CD14-positive monocyte (primary cell): ENCODE results near the gene PCDHGA12. TPM values are rescaled to one million over a fixed set of nuclear protein-coding genes. Genes with fewer than 3 reads are reported as not detected.

Experiments used
- DNase-seq, 3 donors: peaks; one replicate each; pipeline ENCODE4 v3.0.0-alpha.2; 2011 to 2022
- H2AFZ ChIP-seq: 2 replicates; pipeline ENCODE4 v1.6.0; 2012; ENCODE audit warnings: mild to moderate bottlenecking, low read depth, low read length, inconsistent platforms; ENCODE audit not compliant: insufficient read depth, poor library complexity, severe bottlenecking
- H3K27ac ChIP-seq, 2 donors: 1 replicate in 1 of 2; 2 replicates in 1 of 2; pipeline ENCODE4 v1.5.1; 2012 to 2013; ENCODE audit warnings: low read length in 2 of 2, control low read depth in 1 of 2, inconsistent platforms in 1 of 2, low read depth in 1 of 2, mild to moderate bottlenecking in 1 of 2
- H3K27me3 ChIP-seq, 2 donors: one replicate each; pipeline versions ENCODE4 v1.6.0 to v1.6.1; 2011 to 2013; ENCODE audit warnings: low read length in 2 of 2; ENCODE audit not compliant: control insufficient read depth in 2 of 2, insufficient read depth in 2 of 2
- H3K36me3 ChIP-seq, 2 donors: replicated peaks in 1 of 2; 1 replicate in 1 of 2; 2 replicates in 1 of 2; pipeline versions ENCODE4 v1.5.1 to v1.6.1; 2012 to 2013; ENCODE audit warnings: low read length in 2 of 2, control low read depth in 1 of 2, inconsistent platforms in 1 of 2, mild to moderate bottlenecking in 1 of 2; ENCODE audit not compliant: insufficient read depth in 2 of 2, control insufficient read depth in 1 of 2
- H3K4me1 ChIP-seq, 2 donors: 1 replicate in 1 of 2; 2 replicates in 1 of 2; pipeline versions ENCODE4 v1.5.1 to v1.6.1; 2012 to 2013; ENCODE audit warnings: low read length in 2 of 2, control low read depth in 1 of 2, inconsistent platforms in 1 of 2, mild to moderate bottlenecking in 1 of 2, moderate library complexity in 1 of 2; ENCODE audit not compliant: insufficient read depth in 2 of 2, control insufficient read depth in 1 of 2
- H3K4me2 ChIP-seq: replicated peaks from 2 replicates; pipeline ENCODE3; 2012; ENCODE audit warnings: low read length, moderate library complexity, mild to moderate bottlenecking; ENCODE audit not compliant: poor library complexity, severe bottlenecking; ENCODE audit errors: extremely low read depth
- H3K4me3 ChIP-seq, 3 experiments: fragments of 200-600 bp in 1 of 3; sonication (generic) in 1 of 3; replicated peaks in 1 of 3; 1 replicate in 2 of 3; 2 replicates in 1 of 3; pipeline ENCODE4 v1.5.1; 2011 to 2013; ENCODE audit warnings: low read length in 3 of 3, mild to moderate bottlenecking in 3 of 3, control low read depth in 2 of 3, low read depth in 2 of 3, inconsistent platforms in 1 of 3, moderate library complexity in 1 of 3
- H3K79me2 ChIP-seq: 2 replicates; pipeline ENCODE4 v1.6.0; 2012; ENCODE audit warnings: mild to moderate bottlenecking, control low read depth, inconsistent platforms, low read length, moderate library complexity; ENCODE audit not compliant: insufficient read depth
- H3K9ac ChIP-seq: 2 replicates; pipeline ENCODE4 v1.6.0; 2017; ENCODE audit warnings: low read length, mild to moderate bottlenecking; ENCODE audit not compliant: insufficient read depth, poor library complexity, severe bottlenecking
- H3K9me3 ChIP-seq, 2 donors: replicated peaks in 1 of 2; 1 replicate in 1 of 2; 2 replicates in 1 of 2; pipeline versions ENCODE4 v1.5.1 to v1.6.1; 2012 to 2013; ENCODE audit warnings: low read length in 2 of 2, control low read depth in 1 of 2; ENCODE audit not compliant: control insufficient read depth in 1 of 2, insufficient read depth in 1 of 2
- H4K20me1 ChIP-seq: 2 replicates; pipeline ENCODE4 v1.6.0; 2012; ENCODE audit warnings: mild to moderate bottlenecking, low read length, control low read depth, moderate library complexity; ENCODE audit not compliant: insufficient read depth
- H3K27ac Mint-ChIP-seq, 7 donors: one replicate each; pipeline ENCODE4 v1.8.0; 2020; ENCODE audit warnings: mild to moderate bottlenecking in 7 of 7, mixed read lengths in 7 of 7, moderate library complexity in 6 of 7, inconsistent platforms in 2 of 7
- H3K27me3 Mint-ChIP-seq, 3 donors: one replicate each; pipeline ENCODE4 v1.8.0; 2021 to 2022; ENCODE audit warnings: low read depth in 3 of 3, mild to moderate bottlenecking in 3 of 3, mixed read lengths in 3 of 3, moderate library complexity in 3 of 3, inconsistent platforms in 1 of 3
- H3K36me3 Mint-ChIP-seq, 2 donors: one replicate each; pipeline ENCODE4 v1.8.0; 2020; ENCODE audit warnings: mixed read lengths in 2 of 2, inconsistent platforms in 1 of 2, mild to moderate bottlenecking in 1 of 2
- H3K4me1 Mint-ChIP-seq: one replicate; pipeline ENCODE4 v1.8.0; 2020; ENCODE audit warnings: mild to moderate bottlenecking, mixed read lengths
- H3K4me3 Mint-ChIP-seq, 2 donors: one replicate each; pipeline ENCODE4 v1.8.0; 2020; ENCODE audit warnings: mild to moderate bottlenecking in 2 of 2, mixed read lengths in 2 of 2, moderate library complexity in 1 of 2
- H3K9me3 Mint-ChIP-seq, 7 donors: one replicate each; pipeline ENCODE4 v1.8.0; 2020 to 2022; ENCODE audit warnings: mixed read lengths in 7 of 7, mild to moderate bottlenecking in 6 of 7, moderate library complexity in 6 of 7, inconsistent platforms in 2 of 7
- WGBS: methylation state at CpG from one replicate; pipeline ENCODE4 v1.1.5; 2013; ENCODE audit warnings: missing lambda C conversion rate; ENCODE audit not compliant: insufficient coverage; 5-methylcytosine and 5-hydroxymethylcytosine counted together
- intact Hi-C, 2 donors: fragments of 100-400 bp; cut with micrococcal nuclease; formaldehyde crosslinking; loops; one replicate each; pipeline versions ENCODE4 v1.15.0 to v1.15.1; 2023
- polyA plus RNA-seq, 3 donors: library from polyadenylated mRNA; depleted of rRNA in 1 of 3; unstranded in 2 of 3; stranded (reverse) in 1 of 3; fragments of 300-500 nt in 2 of 3; fragments of >200 nt in 1 of 3; fragmentation: Illumina TruSeq in 2 of 3; gene quantifications; 1 replicate in 2 of 3; 2 replicates in 1 of 3; pipeline ENCODE4 v1.2.3, GENCODE V29; 2012 to 2021
- TF ChIP-seq, protein P1 (sequence below): fragments of 200-600 bp; IDR thresholded peaks from one replicate; pipeline ENCODE4 v1.8.0; 2022; ENCODE audit warnings: antibody characterized with exemption, mild to moderate bottlenecking

Gene PCDHGA12
- polyA plus RNA-seq, 3 donors, result 0.01 TPM; not detected in 2

DNA sequence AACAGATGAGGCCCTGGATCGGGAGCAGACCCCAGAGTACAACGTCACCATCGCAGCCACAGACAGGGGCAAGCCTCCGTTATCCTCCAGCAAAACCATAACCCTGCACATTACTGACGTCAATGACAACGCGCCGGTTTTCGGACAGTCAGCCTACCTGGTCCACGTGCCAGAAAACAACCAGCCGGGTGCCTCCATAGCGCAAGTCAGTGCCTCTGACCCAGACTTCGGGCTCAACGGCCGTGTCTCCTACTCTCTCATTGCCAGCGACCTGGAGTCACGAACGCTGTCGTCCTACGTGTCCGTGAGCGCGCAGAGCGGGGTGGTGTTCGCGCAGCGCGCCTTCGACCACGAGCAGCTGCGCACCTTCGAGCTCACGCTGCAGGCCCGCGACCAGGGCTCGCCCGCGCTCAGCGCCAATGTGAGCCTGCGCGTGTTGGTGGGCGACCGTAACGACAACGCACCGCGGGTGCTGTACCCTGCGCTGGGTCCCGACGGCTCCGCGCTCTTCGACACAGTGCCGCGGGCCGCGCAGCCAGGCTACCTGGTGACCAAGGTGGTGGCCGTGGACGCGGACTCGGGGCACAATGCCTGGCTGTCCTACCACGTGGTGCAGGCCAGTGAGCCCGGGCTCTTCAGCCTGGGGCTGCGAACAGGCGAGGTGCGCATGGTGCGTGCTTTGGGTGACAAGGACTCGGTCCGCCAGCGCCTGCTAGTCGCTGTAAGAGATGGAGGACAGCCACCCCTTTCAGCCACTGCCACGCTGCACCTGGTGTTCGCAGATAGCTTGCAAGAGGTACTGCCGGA, 11.0 kb upstream of the PCDHGA12 start:
- TF ChIP-seq, protein P1, sequence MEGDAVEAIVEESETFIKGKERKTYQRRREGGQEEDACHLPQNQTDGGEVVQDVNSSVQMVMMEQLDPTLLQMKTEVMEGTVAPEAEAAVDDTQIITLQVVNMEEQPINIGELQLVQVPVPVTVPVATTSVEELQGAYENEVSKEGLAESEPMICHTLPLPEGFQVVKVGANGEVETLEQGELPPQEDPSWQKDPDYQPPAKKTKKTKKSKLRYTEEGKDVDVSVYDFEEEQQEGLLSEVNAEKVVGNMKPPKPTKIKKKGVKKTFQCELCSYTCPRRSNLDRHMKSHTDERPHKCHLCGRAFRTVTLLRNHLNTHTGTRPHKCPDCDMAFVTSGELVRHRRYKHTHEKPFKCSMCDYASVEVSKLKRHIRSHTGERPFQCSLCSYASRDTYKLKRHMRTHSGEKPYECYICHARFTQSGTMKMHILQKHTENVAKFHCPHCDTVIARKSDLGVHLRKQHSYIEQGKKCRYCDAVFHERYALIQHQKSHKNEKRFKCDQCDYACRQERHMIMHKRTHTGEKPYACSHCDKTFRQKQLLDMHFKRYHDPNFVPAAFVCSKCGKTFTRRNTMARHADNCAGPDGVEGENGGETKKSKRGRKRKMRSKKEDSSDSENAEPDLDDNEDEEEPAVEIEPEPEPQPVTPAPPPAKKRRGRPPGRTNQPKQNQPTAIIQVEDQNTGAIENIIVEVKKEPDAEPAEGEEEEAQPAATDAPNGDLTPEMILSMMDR, result no peak
- intact Hi-C loops, result loop anchor here in 1 of 2 donors (5.0 kb wide), 1 partner anchor 103 kb away; no protein-coding TSS in a partner anchor
- peak overlapping the region in 1 of 2 donors; percentile 93 for H3K4me3 Mint-ChIP-seq
- H3K9me3 ChIP-seq, result peaks cover 41 to 59% of the 10 kb centered on the region in 2 donors
- H3K36me3 Mint-ChIP-seq, result peaks cover 12 to 37% of the 10 kb centered on the region in 2 donors
- peaks cover 81 to 100% of the 10 kb centered on the region in 2 donors for H3K27me3 ChIP-seq
- H4K20me1 ChIP-seq, result no peaks in the 10 kb centered on the region
- peak overlapping the region in 1 of 7 donors; percentile 80 for H3K27ac Mint-ChIP-seq
- DNase-seq, result no peak
- H3K36me3 ChIP-seq, result no peaks in the 10 kb centered on the region
- H3K9me3 Mint-ChIP-seq, result peaks cover 19 to 71% (median 60%) of the 10 kb centered on the region in 7 donors
- no peak overlapping the region for H3K4me2 ChIP-seq
- H3K27ac ChIP-seq, result no peak overlapping the region
- no peak overlapping the region for H3K4me3 ChIP-seq
- 46% methylated on average over 74 of the region's 74 CpGs for WGBS
- no peak overlapping the region for H2AFZ ChIP-seq
- peaks cover 36% of the 10 kb centered on the region for H3K4me1 Mint-ChIP-seq
- H3K79me2 ChIP-seq, result no peaks in the 10 kb centered on the region
- H3K27me3 Mint-ChIP-seq, result peaks cover 78 to 88% (median 86%) of the 10 kb centered on the region in 3 donors
- H3K9ac ChIP-seq, result no peak overlapping the region
- H3K4me1 ChIP-seq, result peaks cover 19 to 21% of the 10 kb centered on the region in 2 donors

GRCh38 chr5:141420855-141421488, 9.3 kb upstream of the PCDHGA12 start, which contains the start of gene PCDHGA11:
Gene PCDHGA11 (plus strand): TSS chr5:141421051. CDS start chr5:141421228, 177 bp downstream.
- Histone ChIP-seq H3K27ac (no peak within 1 kb of the TSS), H3K36me3 (no peaks in the 10 kb centered on the region), H4K20me1 (no peaks in the 10 kb centered on the region), H3K79me2 (no peaks in the 10 kb centered on the region), H3K4me2 (peak within 1 kb of the TSS; percentile 89), H3K9ac (no peak within 1 kb of the TSS), H3K9me3 (peaks cover 41 to 47% of the 10 kb centered on the region in 2 donors), H2AFZ (peak within 1 kb of the TSS; percentile 84), H3K4me3 (peak within 1 kb of the TSS; percentile 37 to 77 (median 54)), H3K4me1 (peaks cover 19 to 21% of the 10 kb centered on the region in 2 donors), H3K27me3 (peaks cover 80 to 100% of the 10 kb centered on the region in 2 donors)
- TF ChIP-seq, protein P1, result peak; percentile 86
- H3K27me3 Mint-ChIP-seq, result peaks cover 75 to 88% (median 85%) of the 10 kb centered on the region in 3 donors
- 11% methylated on average over 32 of the region's 42 CpGs for WGBS
- intact Hi-C loops, result loop anchor here (5.0 kb wide), 2 partner anchors 136 to 141 kb away; no protein-coding TSS in a partner anchor
- peak within 1 kb of the TSS in 2 of 7 donors; percentile 41 to 73 for H3K27ac Mint-ChIP-seq
- H3K4me3 Mint-ChIP-seq, result peak within 1 kb of the TSS; percentile 84 to 93
- DNase-seq, result peak; percentile 56 to 70 (median 67)
- peaks cover 19 to 60% (median 52%) of the 10 kb centered on the region in 7 donors for H3K9me3 Mint-ChIP-seq
- peaks cover 7 to 30% of the 10 kb centered on the region in 2 donors for H3K36me3 Mint-ChIP-seq
- peaks cover 32% of the 10 kb centered on the region for H3K4me1 Mint-ChIP-seq
